ENCODE results near the gene SIGMAR1. TPM values are rescaled to one million over a fixed set of nuclear protein-coding genes. Genes with fewer than 3 reads are reported as not detected.
A peak's percentile ranks its signal among the peaks of the same experiment; 100 is the strongest.

Gene SIGMAR1
- total and polyA plus RNA-seq, 4 donors, result 116 to 210 (median 178) TPM

- no peak overlapping the region for H3K9ac ChIP-seq (ENCODE audit: low read depth in 1 of 2, low read length in 2 of 2)
- H3K4me1 ChIP-seq (ENCODE audit: control insufficient read depth in 4 of 4, insufficient read depth in 4 of 4, low read length in 3 of 4), result peaks cover 14 to 65% (median 59%) of the 10 kb centered on the region in 4 donors
Measured at GRCh38 chr9:34652602-34653000, 15.0 kb upstream of the SIGMAR1 start.

GRCh38 chr9:34651876-34652601, 14.5 kb upstream of the SIGMAR1 start, which contains the start of gene IL11RA:
Gene IL11RA (plus strand): TSS chr9:34652185. CDS start chr9:34655218, 3,033 bp downstream.
- Histone ChIP-seq H3K9me3 (ENCODE audit: control insufficient read depth in 4 of 4, low read length in 3 of 4) (no peaks in the 10 kb centered on the region), H3K4me1 (ENCODE audit: control insufficient read depth in 4 of 4, insufficient read depth in 4 of 4, low read length in 3 of 4) (peaks cover 14 to 71% (median 64%) of the 10 kb centered on the region in 4 donors), H3K4me3 (ENCODE audit: low read depth in 1 of 3, low read length in 3 of 3) (peak within 1 kb of the TSS; percentile 30 to 70 (median 50)), H3K9ac (ENCODE audit: low read depth in 1 of 2, low read length in 2 of 2) (peak within 1 kb of the TSS; percentile 56 to 87), H3K36me3 (ENCODE audit: control insufficient read depth in 4 of 4, insufficient read depth in 3 of 4, low read depth in 1 of 4, low read length in 3 of 4) (peaks cover 0 to 15% (median 10%) of the 10 kb centered on the region in 4 donors), H3K27me3 (ENCODE audit: control insufficient read depth in 4 of 4, insufficient read depth in 4 of 4, low read length in 3 of 4) (no peaks in the 10 kb centered on the region), H3K27ac (ENCODE audit: low read depth in 1 of 2, low read length in 2 of 2) (peak within 1 kb of the TSS; percentile 58 to 80)
- peak; percentile 81 for DNase-seq (ENCODE audit: low spot score)
- 6% methylated on average over 24 of the region's 24 CpGs for WGBS
- TF ChIP-seq EGR1 (IDR thresholded peaks at IDR 0.05; ENCODE audit: low read depth in 2 of 2) (peak; percentile 81 to 92), GABPA (IDR thresholded peaks at IDR 0.05 in 1 of 2, conservative IDR thresholded peaks at IDR 0.05 in 1 of 2) (peak in 1 of 2 donors; percentile 87), YY1 (IDR thresholded peaks at IDR 0.05) (peak; percentile 65), FOXA1 (IDR thresholded peaks at IDR 0.05) (peak; percentile 28), JUND (IDR thresholded peaks at IDR 0.05) (no peak), RXRA (IDR thresholded peaks at IDR 0.05) (peak; percentile 57 to 68), REST (IDR thresholded peaks at IDR 0.05) (peak; percentile 61), MAX (IDR thresholded peaks at IDR 0.05) (no peak), CTCF (IDR thresholded peaks at IDR 0.05; ENCODE audit: low read depth, low read length, missing input control) (no peak), FOXA2 (IDR thresholded peaks at IDR 0.05) (no peak)

More at GRCh38 chr9:34652602-34653000, 15.0 kb upstream of the SIGMAR1 start:
- no peaks in the 10 kb centered on the region for H3K27me3 ChIP-seq (ENCODE audit: control insufficient read depth in 4 of 4, insufficient read depth in 4 of 4, low read length in 3 of 4)
- H3K4me3 ChIP-seq (ENCODE audit: low read depth in 1 of 3, low read length in 3 of 3), result no peak overlapping the region
- no peak for TF ChIP-seq NR2F2 (IDR thresholded peaks at IDR 0.05)
- TF ChIP-seq RAD21 (IDR thresholded peaks at IDR 0.05), result no peak
- no peak for TF ChIP-seq MAX (IDR thresholded peaks at IDR 0.05)
- TF ChIP-seq FOXA2 (IDR thresholded peaks at IDR 0.05), result no peak
- no peak for TF ChIP-seq TAF1 (conservative IDR thresholded peaks at IDR 0.05)
- TF ChIP-seq FOXA1 (IDR thresholded peaks at IDR 0.05), result no peak
- no peak for TF ChIP-seq HNF4A (conservative IDR thresholded peaks at IDR 0.05)
- TF ChIP-seq EGR1 (IDR thresholded peaks at IDR 0.05; ENCODE audit: low read depth in 2 of 2), result no peak
- no peak for TF ChIP-seq YY1 (IDR thresholded peaks at IDR 0.05)
- TF ChIP-seq JUND (IDR thresholded peaks at IDR 0.05), result no peak
- TF ChIP-seq SP1 (IDR thresholded peaks at IDR 0.05), result no peak
- TF ChIP-seq REST (IDR thresholded peaks at IDR 0.05), result no peak
- H3K27ac ChIP-seq (ENCODE audit: low read depth in 1 of 2, low read length in 2 of 2), result peak overlapping the region; percentile 58 to 80
- H3K9me3 ChIP-seq (ENCODE audit: control insufficient read depth in 4 of 4, low read length in 3 of 4), result no peaks in the 10 kb centered on the region
- WGBS, result 38% methylated on average over 5 of the region's 5 CpGs
- no peak for DNase-seq (ENCODE audit: low spot score)
- H3K36me3 ChIP-seq (ENCODE audit: control insufficient read depth in 4 of 4, insufficient read depth in 3 of 4, low read depth in 1 of 4, low read length in 3 of 4), result peaks cover 0 to 15% (median 10%) of the 10 kb centered on the region in 4 donors

All from liver (tissue), 9 donors.